Activated CD4-positive, alpha-beta memory T cell treated with anti-CD3 and anti-CD28 coated beads, Interleukin-2, amount 10 ng/mL, durations not matched to agents 7 days and 5 days (primary cell): ENCODE data around the gene PTGES2. TPM values are rescaled to one million over a fixed set of nuclear protein-coding genes. Genes with fewer than 3 reads are reported as not detected.

Experiments
- CTCF ChIA-PET: fragments of 350-600 bp; sonication (Branson Sonifier 250); formaldehyde crosslinking; loops from one replicate; lab custom pipeline; 2021; ENCODE audit warnings: antibody characterized with exemption, inconsistent platforms; lab: Charles Lee
- POLR2A ChIA-PET: fragments of 350-600 bp; sonication (Branson Sonifier 250); formaldehyde crosslinking; loops from one replicate; lab custom pipeline; 2021; ENCODE audit warnings: antibody characterized with exemption; lab: Charles Lee
- DNase-seq: peaks from one replicate; pipeline ENCODE4 v3.0.0-alpha.2; 2020
- H3K27ac Mint-ChIP-seq: one replicate; pipeline ENCODE4 v1.8.0; 2021; ENCODE audit warnings: mild to moderate bottlenecking, mixed read lengths
- H3K27me3 Mint-ChIP-seq: one replicate; pipeline ENCODE4 v1.8.0; 2021; ENCODE audit warnings: mixed read lengths
- H3K36me3 Mint-ChIP-seq: one replicate; pipeline ENCODE4 v1.8.0; 2021; ENCODE audit warnings: low read depth, mixed read lengths
- H3K4me1 Mint-ChIP-seq: one replicate; pipeline ENCODE4 v1.8.0; 2021; ENCODE audit warnings: mixed read lengths
- H3K4me3 Mint-ChIP-seq: one replicate; pipeline ENCODE4 v1.8.0; 2021; ENCODE audit warnings: mild to moderate bottlenecking, mixed read lengths
- H3K9me3 Mint-ChIP-seq: one replicate; pipeline ENCODE4 v1.8.0; 2021; ENCODE audit warnings: mixed read lengths
- total RNA-seq, 2 experiments: library from RNA; stranded (reverse); gene quantifications; one replicate each; pipeline ENCODE4 v1.2.3, GENCODE V29; 2021

The PTGES2 gene
- total RNA-seq, 2 experiments from 2014 or later, result 35.6 to 38.1 TPM

DNA sequence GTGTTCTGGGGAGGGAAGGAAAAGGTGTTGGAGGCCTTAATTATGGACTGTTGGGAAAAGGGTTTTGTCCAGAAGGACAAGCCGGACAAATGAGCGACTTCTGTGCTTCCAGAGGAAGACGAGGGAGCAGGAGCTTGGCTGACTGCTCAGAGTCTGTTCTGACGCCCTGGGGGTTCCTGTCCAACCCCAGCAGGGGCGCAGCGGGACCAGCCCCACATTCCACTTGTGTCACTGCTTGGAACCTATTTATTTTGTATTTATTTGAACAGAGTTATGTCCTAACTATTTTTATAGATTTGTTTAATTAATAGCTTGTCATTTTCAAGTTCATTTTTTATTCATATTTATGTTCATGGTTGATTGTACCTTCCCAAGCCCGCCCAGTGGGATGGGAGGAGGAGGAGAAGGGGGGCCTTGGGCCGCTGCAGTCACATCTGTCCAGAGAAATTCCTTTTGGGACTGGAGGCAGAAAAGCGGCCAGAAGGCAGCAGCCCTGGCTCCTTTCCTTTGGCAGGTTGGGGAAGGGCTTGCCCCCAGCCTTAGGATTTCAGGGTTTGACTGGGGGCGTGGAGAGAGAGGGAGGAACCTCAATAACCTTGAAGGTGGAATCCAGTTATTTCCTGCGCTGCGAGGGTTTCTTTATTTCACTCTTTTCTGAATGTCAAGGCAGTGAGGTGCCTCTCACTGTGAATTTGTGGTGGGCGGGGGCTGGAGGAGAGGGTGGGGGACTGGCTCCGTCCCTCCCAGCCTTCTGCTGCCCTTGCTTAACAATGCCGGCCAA lies 19.1 kb downstream of the PTGES2 start:
- Mint-ChIP-seq H3K27me3 (no peaks in the 10 kb centered on the region), H3K27ac (no peak overlapping the region), H3K36me3 (peaks cover 44% of the 10 kb centered on the region), H3K4me3 (no peak overlapping the region), H3K9me3 (no peaks in the 10 kb centered on the region), H3K4me1 (peaks cover 8% of the 10 kb centered on the region)
- no peak for DNase-seq
- POLR2A ChIA-PET, result interaction anchor here (0.6 to 1.2 kb wide), 3 partner anchors 9 to 51 kb away, joined by 3 to 4 read pairs (median 3); partner anchors contain the start of gene BBLN
- CTCF ChIA-PET, result interaction anchor here (0.6 to 1.2 kb wide), 2 partner anchors 9 to 26 kb away, joined by 3 to 4 read pairs; no protein-coding TSS in a partner anchor

GRCh38 chr9:128107468-128108268 lies 19.9 kb downstream of the PTGES2 start:
- DNase-seq, result no peak
- ChIA-PET POLR2A (interaction anchor here (0.6 to 1.2 kb wide), 3 partner anchors 8 to 52 kb away, joined by 3 to 4 read pairs (median 3); partner anchors contain the start of gene BBLN), CTCF (interaction anchor here (0.6 to 1.2 kb wide), 3 partner anchors 10 to 25 kb away, joined by 3 to 4 read pairs (median 3); no protein-coding TSS in a partner anchor)
- Mint-ChIP-seq H3K36me3 (peaks cover 51% of the 10 kb centered on the region), H3K27ac (no peak overlapping the region), H3K4me1 (peaks cover 15% of the 10 kb centered on the region), H3K4me3 (no peak overlapping the region), H3K9me3 (no peaks in the 10 kb centered on the region), H3K27me3 (no peaks in the 10 kb centered on the region)

DNA sequence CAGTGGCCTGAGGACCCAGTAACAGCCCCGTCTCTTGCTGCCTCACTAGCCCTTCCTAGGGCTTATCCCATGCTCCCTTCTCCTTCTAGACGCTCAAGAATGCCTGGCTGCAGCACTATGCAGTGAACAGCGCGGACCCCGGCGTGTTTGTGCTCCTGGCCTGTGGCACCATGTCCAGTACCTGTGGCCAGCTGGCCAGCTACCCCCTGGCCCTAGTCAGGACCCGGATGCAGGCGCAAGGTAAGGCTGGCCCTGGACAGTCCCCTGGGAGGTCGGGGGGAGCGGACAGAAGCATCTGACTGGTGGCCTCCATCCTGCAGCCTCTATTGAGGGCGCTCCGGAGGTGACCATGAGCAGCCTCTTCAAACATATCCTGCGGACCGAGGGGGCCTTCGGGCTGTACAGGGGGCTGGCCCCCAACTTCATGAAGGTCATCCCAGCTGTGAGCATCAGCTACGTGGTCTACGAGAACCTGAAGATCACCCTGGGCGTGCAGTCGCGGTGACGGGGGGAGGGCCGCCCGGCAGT lies 20.5 kb downstream of the PTGES2 start:
- CTCF ChIA-PET, result interaction anchor here (0.7 to 2.5 kb wide), 2 partner anchors 11 to 20 kb away, joined by 3 to 7 read pairs; no protein-coding TSS in a partner anchor

DNA sequence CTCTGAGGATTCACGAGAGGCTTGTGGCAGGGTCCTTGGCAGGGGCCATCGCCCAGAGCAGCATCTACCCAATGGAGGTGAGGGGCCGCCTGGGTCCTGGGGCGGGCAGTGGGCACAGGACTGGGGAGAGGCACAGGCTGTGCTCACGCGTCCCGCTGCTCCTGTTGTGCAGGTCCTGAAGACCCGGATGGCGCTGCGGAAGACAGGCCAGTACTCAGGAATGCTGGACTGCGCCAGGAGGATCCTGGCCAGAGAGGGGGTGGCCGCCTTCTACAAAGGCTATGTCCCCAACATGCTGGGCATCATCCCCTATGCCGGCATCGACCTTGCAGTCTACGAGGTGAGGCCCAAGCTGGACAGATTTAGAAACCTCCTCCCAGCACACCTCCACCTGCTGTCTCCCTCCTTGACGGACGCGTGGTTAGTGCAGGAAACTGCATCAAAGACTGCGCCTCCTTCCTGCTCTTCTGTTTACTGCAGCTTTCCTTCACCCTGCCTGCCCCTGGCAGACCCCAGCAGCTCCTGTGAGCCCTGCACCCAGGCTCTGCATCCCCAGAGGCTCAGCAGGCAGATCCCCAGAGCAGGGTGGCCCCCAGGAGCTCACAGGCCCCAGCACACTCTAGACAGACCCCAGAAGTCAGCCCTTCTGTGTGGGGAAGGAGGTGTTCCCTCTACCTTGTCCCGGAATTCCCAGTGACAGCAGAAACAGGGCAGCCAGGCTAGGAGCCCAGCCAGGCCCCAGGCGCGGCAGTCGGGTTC lies 21.2 kb downstream of the PTGES2 start:
- Mint-ChIP-seq H3K4me1 (peaks cover 23% of the 10 kb centered on the region), H3K9me3 (no peaks in the 10 kb centered on the region), H3K27ac (peak overlapping the region; percentile 44), H3K27me3 (no peaks in the 10 kb centered on the region), H3K4me3 (no peak overlapping the region), H3K36me3 (peaks cover 61% of the 10 kb centered on the region)
- no peak for DNase-seq
- ChIA-PET POLR2A (no interaction called here), CTCF (interaction anchor here (2.5 kb wide), 1 partner anchor 11 kb away, joined by 7 read pairs; no protein-coding TSS in a partner anchor)

More for the DNA sequence above, 20.5 kb downstream of the PTGES2 start:
- Mint-ChIP-seq H3K27me3 (no peaks in the 10 kb centered on the region), H3K4me1 (peaks cover 21% of the 10 kb centered on the region), H3K36me3 (peaks cover 57% of the 10 kb centered on the region), H3K27ac (no peak overlapping the region), H3K4me3 (no peak overlapping the region), H3K9me3 (no peaks in the 10 kb centered on the region)
- POLR2A ChIA-PET, result no interaction called here
- DNase-seq, result no peak

- Mint-ChIP-seq H3K36me3 (peaks cover 66% of the 10 kb centered on the region), H3K27ac (no peak overlapping the region), H3K4me3 (no peak overlapping the region), H3K4me1 (peaks cover 28% of the 10 kb centered on the region), H3K9me3 (no peaks in the 10 kb centered on the region), H3K27me3 (no peaks in the 10 kb centered on the region)
- POLR2A ChIA-PET, result interaction anchor here (1.7 kb wide), 1 partner anchor 10 kb away, joined by 4 read pairs; no protein-coding TSS in a partner anchor
- DNase-seq, result no peak
- CTCF ChIA-PET, result interaction anchor here (0.7 to 2.5 kb wide), 2 partner anchors 12 to 71 kb away, joined by 4 to 7 read pairs; no protein-coding TSS in a partner anchor
These were observed 21.9 kb downstream of the PTGES2 start for GRCh38 chr9:128105538-128106175.

DNA sequence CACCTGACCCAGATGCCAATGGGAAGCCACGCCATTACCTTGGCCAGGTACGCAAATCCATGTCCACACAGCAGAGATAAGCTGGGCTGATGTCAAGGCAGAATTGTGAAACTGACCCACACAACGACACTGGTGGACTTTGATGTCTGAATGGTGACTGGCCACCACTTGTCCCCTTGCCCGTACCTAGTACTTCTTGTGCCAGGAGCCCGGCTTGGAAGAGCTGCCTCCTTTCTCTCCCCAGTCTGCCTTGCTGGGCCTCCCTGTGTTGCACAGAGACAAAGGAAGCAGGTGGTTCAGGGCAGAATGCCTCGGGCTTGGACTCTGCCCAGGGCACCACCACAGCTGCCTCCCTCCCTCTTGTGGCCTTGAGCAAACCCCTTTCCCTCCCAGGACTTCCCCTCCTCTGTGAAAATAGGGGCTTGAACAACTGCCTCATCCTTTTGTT lies 23.3 kb downstream of the PTGES2 start:
- ChIA-PET CTCF (interaction anchor here (0.7 kb wide), 1 partner anchor 29 kb away, joined by 3 read pairs; no protein-coding TSS in a partner anchor), POLR2A (interaction anchor here (1.7 kb wide), 1 partner anchor 12 kb away, joined by 4 read pairs; no protein-coding TSS in a partner anchor)
- Mint-ChIP-seq H3K4me1 (peaks cover 43% of the 10 kb centered on the region), H3K36me3 (peaks cover 60% of the 10 kb centered on the region), H3K4me3 (no peak overlapping the region), H3K27me3 (no peaks in the 10 kb centered on the region), H3K27ac (no peak overlapping the region), H3K9me3 (no peaks in the 10 kb centered on the region)
- DNase-seq, result no peak

DNA sequence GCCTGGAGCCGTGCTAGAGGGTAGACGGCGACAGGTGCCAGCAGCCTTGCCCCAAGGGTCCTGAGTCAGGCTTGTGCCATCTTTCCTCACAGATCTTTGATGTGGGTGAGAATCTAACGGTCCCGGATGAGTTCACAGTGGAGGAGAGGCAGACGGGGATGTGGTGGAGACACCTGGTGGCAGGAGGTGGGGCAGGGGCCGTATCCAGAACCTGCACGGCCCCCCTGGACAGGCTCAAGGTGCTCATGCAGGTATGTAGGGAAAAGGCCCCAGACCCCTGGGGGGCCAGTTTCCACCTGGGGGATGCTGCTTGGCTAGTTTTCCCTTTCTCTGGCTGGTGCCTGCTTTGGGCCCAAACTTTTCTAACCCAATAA lies 24.0 kb downstream of the PTGES2 start:
- DNase-seq, result peak; percentile 38
- Mint-ChIP-seq H3K27ac (peak overlapping the region; percentile 66), H3K36me3 (peaks cover 57% of the 10 kb centered on the region), H3K4me1 (peaks cover 49% of the 10 kb centered on the region), H3K4me3 (no peak overlapping the region), H3K27me3 (no peaks in the 10 kb centered on the region), H3K9me3 (no peaks in the 10 kb centered on the region)
- POLR2A ChIA-PET, result interaction anchor here (2.6 kb wide), 1 partner anchor 10 kb away, joined by 9 read pairs; no protein-coding TSS in a partner anchor
- CTCF ChIA-PET, result no interaction called here

DNA sequence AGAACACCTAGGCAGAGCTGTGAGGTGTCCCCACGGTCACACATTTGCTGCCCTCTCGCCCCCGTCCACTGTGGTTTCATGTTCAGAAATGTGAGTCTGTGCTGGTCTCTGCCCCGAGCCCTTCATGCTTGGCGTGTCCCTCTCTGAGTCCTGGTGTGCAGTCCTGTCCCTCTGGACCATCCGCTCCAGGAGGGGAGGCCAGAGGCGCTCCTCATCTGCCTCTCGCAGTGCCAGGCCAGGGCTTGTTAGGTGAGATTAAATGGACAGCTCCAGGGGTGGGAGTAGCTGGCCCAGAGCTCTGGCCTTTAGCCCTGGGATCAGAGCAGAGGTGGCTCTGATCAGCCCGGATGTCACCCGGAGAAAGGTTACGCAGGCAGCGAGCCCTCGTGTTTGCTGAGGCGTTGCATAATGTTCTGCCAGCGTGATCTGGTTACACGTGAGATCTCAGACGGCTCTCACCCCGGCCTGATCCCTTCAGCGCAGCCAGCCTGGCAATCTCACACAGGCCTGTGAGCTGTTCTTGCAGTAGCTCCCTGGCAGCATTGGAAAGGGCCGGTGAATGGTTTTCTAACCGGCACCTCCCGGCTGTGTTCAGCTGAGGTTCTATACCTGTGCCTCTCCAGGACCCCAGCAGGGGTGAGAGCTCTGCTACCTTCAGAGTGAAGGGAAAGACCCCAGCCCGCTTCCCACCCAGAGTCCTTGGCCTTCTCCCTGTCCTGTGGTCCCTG lies 24.5 kb downstream of the PTGES2 start:
- peak overlapping the region; percentile 66 for H3K27ac Mint-ChIP-seq
- DNase-seq, result no peak

DNA sequence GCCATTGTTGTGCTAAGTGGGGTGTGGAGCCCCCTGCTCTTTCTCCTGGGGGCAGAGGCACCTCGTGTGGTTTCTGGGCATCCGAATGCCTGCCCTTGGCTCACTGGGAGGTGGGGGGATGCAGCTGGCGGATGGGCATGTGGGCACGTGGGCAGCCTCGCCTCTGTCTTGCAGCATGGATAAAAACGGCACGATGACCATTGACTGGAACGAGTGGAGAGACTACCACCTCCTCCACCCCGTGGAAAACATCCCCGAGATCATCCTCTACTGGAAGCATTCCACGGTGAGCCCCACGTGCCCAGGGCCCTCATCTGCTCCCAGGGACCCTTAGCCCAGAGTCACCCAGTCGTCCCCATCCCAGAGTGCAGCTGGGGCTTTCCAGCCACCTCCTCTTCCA lies 25.3 kb downstream of the PTGES2 start:
- Mint-ChIP-seq H3K27ac (no peak overlapping the region), H3K36me3 (peaks cover 49% of the 10 kb centered on the region), H3K27me3 (no peaks in the 10 kb centered on the region), H3K4me3 (no peak overlapping the region), H3K9me3 (no peaks in the 10 kb centered on the region), H3K4me1 (peaks cover 59% of the 10 kb centered on the region)
- no peak for DNase-seq
- POLR2A ChIA-PET, result interaction anchor here (2.6 kb wide), 1 partner anchor 8 kb away, joined by 9 read pairs; no protein-coding TSS in a partner anchor
- CTCF ChIA-PET, result interaction anchor here (0.6 kb wide), 1 partner anchor 40 kb away, joined by 3 read pairs; no protein-coding TSS in a partner anchor

More for the DNA sequence above, 24.5 kb downstream of the PTGES2 start:
- no peak overlapping the region for H3K4me3 Mint-ChIP-seq
- no peaks in the 10 kb centered on the region for H3K27me3 Mint-ChIP-seq
- H3K9me3 Mint-ChIP-seq, result no peaks in the 10 kb centered on the region
- peaks cover 55% of the 10 kb centered on the region for H3K36me3 Mint-ChIP-seq
- ChIA-PET CTCF (interaction anchor here (0.5 to 0.6 kb wide), 2 partner anchors 40 to 177 kb away, joined by 3 to 4 read pairs; no protein-coding TSS in a partner anchor), POLR2A (interaction anchor here (0.6 to 2.6 kb wide), 3 partner anchors 9 to 197 kb away, joined by 3 to 9 read pairs (median 3); no protein-coding TSS in a partner anchor)
- H3K4me1 Mint-ChIP-seq, result peaks cover 54% of the 10 kb centered on the region

GRCh38 chr9:128101690-128102089 lies 25.8 kb downstream of the PTGES2 start:
- ChIA-PET POLR2A (interaction anchor here (1.7 to 2.6 kb wide), 2 partner anchors 8 to 12 kb away, joined by 6 to 9 read pairs; no protein-coding TSS in a partner anchor), CTCF (no interaction called here)
- DNase-seq, result no peak
- H3K9me3 Mint-ChIP-seq, result no peaks in the 10 kb centered on the region
- peaks cover 44% of the 10 kb centered on the region for H3K36me3 Mint-ChIP-seq
- H3K27me3 Mint-ChIP-seq, result no peaks in the 10 kb centered on the region
- no peak overlapping the region for H3K4me3 Mint-ChIP-seq
- peaks cover 64% of the 10 kb centered on the region for H3K4me1 Mint-ChIP-seq
- no peak overlapping the region for H3K27ac Mint-ChIP-seq
